GM20431 (cell line): Measurements from ENCODE around the gene SUZ12.
"Not testable (repeated sequence)": the region's sequence is repeated elsewhere in the genome, so short reads cannot be mapped to it uniquely, and the experiment has no call there.

ENCODE experiments used
- in situ Hi-C: fragments of 300-500 bp; cut with MseI, MboI; formaldehyde crosslinking; loops from one replicate; pipeline ENCODE4 v1.15.0; 2020; ENCODE audit warnings: low sequenced_read_pairs; ENCODE audit not compliant: unreplicated experiment

SUZ12 gene

GRCh38 chr17:31936615-31937609, at the start of gene SUZ12:
Gene SUZ12, plus strand, starts transcription at chr17:31937007. Its CDS starts 240 bp downstream, at chr17:31937247.
- in situ Hi-C loops, result not testable (repeated sequence)

- in situ Hi-C loops, result no loop called here
Observed at GRCh38 chr17:31888124-31888523, 48.7 kb upstream of the SUZ12 start.

- in situ Hi-C loops, result no loop called here
Observed at GRCh38 chr17:31900877-31901276, 35.9 kb upstream of the SUZ12 start.

DNA sequence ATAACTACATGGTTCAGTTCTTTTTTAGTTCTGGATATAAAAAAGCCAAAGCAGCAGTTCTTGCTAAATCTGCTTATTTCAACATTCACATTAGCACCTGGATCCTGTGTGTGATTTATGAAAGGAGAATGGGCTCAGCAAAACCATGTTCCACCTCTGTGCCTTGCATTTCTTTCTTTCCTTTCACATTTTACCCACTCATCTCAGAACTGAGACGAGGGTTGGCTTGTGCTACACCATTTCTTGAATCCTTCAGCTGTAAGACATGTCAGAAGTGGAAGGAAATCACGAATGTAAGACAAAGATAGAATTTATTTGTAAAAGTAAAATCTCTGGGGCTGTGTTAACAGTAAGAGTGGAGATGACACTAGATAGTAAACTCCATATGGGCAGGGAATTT, 34.1 kb upstream of the SUZ12 start:
- in situ Hi-C loops, result no loop called here

GRCh38 chr17:31903401-31903800, 33.4 kb upstream of the SUZ12 start:
- in situ Hi-C loops, result no loop called here

- in situ Hi-C loops, result no loop called here
Observed at GRCh38 chr17:31907342-31907962, 29.4 kb upstream of the SUZ12 start.

DNA sequence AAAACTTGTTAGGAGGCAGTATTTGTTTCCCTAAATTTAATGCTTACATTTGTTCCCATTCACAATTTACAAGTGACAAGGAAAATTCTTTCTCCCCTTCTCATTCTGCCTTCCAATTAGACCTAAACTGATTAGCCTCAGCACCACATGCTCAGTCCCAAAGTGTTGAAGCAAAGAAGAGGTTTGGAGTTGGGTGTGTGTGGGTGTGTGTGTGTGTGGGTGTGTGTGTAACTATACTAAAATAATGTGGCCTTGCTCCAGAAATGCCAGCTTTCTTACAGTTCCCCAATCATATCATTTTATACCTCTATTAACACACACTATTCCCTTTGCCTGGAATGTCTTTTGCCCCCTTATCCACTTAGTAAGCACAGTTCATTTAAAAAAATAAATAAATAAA, 28.4 kb upstream of the SUZ12 start:
- in situ Hi-C loops, result no loop called here

- in situ Hi-C loops, result not testable (repeated sequence)
Observed at GRCh38 chr17:31912705-31913104, 24.1 kb upstream of the SUZ12 start.

DNA sequence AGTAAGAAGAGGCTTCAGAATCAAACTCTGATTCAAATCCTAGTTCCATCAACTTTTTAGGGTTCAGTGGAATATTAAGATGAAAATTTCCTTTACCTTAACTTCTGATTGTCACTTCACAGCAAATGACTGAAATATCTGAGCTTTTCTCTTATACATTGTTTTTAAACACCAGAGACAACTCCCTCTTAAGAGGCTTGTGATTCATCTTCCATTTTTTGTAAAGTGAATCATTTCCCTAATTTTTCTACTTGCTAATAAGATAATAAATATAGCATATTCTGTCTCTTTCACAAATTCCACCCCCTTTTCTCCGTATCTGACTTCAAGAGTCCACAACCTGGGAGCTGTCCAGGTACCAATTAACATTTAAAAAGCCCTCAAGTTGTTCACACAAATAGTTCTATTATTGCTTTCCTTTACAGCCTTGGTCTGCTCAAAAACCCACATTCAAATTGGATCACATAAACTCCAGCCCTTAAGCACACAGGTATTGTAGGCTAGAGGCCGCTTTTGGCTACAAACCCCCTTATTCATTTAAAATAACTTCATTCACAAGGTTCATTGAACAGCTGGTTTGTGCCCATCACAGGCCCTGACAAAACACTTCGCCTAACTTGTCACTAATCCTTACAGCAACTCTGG, 21.2 kb upstream of the SUZ12 start:
- in situ Hi-C loops, result no loop called here

DNA sequence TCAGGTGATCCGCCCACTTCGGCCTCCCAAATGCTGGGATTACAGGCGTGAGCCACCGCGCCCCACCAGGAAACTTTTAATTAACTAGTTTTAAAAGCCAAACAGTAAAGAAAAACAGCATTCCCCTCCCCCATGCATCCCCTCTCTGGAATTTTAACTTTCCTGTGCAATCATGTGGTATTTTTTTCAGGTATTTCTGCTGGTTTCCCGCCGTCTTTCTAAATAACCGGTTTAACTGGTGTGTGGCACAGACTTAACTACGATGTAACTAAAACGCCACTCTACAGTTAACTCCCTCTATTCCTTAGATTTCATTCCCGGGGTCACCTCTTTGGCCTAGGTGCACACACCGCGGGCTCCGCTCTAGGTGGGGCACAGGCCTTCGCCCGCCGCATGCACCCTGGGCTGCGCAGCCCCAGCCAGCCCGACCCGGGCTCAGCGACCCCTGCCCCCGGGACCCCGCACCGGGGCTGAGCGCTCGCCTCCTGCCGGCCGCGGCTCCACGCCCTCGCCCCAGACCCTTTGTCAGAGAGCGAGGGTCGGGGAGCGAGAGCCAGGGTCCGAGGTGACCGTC, 20.2 kb upstream of the SUZ12 start:
- in situ Hi-C loops, result no loop called here

GRCh38 chr17:31917065-31917529, 19.7 kb upstream of the SUZ12 start:
- in situ Hi-C loops, result no loop called here

DNA sequence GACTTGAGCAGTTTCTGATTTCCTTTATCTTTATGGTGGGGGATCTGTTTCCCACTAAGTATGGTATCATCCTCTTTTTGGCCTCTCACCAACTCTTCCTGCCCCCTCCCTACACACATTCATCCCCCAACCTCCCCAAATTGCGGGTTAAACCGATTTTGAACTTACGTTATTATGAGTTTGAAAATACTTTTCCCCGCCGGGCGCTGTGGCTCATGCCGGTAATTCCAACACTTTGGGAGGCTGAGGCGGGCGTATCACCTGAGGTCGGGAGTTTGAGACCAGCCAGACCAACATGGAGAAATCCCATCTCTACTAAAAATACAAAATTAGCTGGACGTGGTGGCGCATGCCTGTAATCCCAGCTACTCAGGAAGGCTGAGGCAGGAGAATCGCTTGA, 19.1 kb upstream of the SUZ12 start:
- in situ Hi-C loops, result not testable (repeated sequence)

DNA sequence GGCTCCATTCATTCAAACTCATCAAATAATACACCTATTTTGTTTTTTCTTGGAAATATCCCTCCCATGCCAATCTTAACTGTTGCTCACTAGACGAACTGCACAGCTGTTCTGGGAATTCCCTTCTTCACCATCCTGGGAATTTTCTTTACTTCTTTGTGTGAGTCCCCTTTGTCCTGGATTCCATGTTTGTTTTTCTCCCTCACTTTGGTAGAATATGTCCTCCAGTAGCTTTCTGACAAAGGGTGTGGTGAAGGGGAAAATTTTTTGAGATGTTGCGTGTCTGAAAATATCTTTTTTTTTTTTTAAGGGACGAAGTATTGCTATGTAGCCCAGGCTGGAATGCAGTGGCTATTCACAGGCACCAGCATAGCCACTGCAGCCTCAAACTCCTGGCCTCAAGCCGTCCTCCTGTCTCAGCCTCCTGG, 18.1 kb upstream of the SUZ12 start:
- in situ Hi-C loops, result no loop called here

DNA sequence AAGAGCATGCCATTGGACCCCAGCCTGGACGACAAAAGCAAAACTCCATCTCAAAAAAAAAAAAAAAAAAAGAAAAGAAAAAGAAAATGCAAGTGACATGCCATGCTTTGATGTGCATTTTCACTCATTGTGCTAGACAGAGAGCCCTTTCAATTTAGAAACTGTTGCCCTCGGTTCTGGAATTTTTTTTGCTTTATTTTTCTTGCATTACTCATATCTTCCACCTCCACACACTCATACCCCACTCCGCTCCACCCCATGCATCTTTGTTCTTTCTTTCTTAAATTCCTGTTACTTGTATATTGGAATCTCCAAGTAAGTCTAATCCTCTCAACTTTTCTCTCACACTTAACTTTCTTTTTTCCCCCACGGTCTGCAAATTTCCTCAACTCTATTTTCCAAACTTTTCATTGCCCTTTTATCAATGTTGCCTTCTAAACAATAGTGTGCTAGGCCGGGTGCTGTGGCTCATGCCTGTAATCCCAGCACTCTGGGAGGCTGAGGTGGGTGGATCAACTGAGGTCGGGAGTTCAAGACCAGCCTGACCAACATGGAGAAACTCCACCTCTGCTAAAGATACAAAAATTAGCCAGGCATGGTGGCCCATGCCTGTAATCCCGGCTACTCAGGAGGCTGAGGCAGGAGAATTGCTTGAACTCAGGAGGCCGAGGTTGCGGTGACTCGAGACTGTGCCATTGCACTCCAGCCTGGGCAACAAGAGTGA, 16.8 kb upstream of the SUZ12 start:
- in situ Hi-C loops, result no loop called here

- in situ Hi-C loops, result no loop called here
Observed at GRCh38 chr17:31926100-31926729, 10.6 kb upstream of the SUZ12 start.

GRCh38 chr17:31931756-31932155, 5.1 kb upstream of the SUZ12 start:
- in situ Hi-C loops, result no loop called here

DNA sequence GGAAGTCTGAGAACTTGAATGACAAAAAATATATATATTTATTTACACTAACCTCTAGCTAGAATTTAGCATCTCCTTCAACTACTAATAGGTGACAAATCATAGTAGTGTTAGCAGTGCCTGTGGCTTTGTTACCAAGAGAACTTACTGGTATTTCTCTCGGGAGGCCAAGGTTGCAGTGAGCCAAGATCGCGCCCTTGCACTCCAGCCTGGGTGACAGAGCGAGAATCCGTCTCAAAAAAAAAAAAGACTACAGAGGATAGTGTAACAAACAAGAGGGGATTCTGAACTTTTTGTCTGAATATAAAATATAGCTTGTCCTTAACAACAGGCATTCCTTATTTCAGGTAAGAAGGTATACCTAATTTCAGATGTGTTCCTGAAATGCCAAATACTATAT, 1.3 kb upstream of the SUZ12 start:
- in situ Hi-C loops, result no loop called here

GRCh38 chr17:31937926-31938641, 1.3 kb downstream of the SUZ12 start:
- in situ Hi-C loops, result not testable (repeated sequence)

DNA sequence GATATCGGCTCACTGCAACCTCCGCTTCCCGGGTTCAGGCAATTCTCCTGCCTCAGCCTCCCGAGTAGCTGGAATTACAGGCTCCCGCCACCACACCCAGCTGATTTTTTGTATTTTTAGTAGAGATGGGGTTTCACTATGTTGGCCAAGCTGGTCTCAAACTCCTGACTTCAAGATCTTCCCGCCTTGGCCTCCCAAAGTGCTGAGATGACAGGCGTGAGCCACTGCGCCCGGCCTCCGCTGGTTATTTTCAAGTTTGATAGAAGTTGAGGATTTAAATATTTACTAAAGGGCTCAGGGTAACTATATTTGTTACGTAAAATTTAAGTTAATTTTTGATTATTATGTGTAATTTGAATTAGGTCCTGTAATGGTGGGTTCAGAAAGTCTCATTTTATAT, 5.1 kb downstream of the SUZ12 start:
- in situ Hi-C loops, result not testable (repeated sequence)
